GM21515 (cell line): ENCODE results near the gene COL21A1.

Source experiments
- ATAC-seq: cut with Tn5 transposase; IDR thresholded peaks from one replicate; pipeline ENCODE4 v1.9.1; 2021; ENCODE audit not compliant: unreplicated experiment

Gene COL21A1

DNA sequence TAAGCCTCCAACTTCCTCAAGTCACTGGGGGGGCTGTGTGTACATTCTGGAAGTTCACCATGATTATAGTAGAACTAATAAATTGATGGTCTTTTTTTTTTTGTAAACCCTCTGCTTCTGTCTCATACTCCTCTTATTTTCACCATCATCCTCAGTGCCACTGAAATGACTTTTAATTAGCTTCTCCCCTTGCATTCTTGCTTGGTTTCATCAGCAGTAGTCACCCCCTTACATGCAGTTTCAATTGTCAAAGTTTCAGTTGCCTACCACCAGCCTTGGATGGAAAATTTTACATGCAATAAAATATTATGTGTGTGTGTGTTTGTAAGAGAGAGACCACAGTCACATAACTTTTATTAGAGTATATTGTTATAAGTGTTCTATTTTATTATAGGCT lies 196.2 kb downstream of the COL21A1 start:
- no peak for ATAC-seq

DNA sequence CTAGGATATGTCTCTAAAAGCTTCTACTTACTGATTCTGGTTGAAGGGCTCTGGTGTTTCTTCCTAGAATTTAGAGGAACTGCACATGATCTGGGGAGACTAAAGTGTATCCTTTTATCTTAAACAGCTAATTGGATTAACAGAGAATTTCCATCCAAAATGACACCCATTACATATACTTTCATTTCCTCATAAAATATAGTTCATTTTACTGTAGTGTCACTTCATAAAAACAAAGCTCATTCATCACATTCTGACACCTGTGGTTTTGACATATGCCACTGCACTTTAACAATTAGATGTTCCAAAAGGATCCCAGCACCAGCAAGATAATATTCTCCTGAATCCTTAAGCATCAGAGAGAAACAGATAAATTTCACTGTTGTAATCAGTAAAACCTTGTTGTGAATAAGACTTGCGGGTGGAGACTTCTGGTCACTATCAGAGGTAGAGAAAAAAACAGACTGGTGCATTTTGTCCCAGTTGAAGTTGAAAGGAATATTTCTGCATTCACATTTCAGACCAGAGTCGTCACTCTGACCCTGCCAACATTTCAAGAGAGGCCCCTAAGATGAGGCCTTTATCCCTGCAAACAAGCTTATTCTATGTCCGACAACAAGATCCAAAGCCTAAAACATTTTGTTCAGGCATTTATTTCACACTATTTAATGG lies 196.7 kb downstream of the COL21A1 start:
- ATAC-seq = no peak

DNA sequence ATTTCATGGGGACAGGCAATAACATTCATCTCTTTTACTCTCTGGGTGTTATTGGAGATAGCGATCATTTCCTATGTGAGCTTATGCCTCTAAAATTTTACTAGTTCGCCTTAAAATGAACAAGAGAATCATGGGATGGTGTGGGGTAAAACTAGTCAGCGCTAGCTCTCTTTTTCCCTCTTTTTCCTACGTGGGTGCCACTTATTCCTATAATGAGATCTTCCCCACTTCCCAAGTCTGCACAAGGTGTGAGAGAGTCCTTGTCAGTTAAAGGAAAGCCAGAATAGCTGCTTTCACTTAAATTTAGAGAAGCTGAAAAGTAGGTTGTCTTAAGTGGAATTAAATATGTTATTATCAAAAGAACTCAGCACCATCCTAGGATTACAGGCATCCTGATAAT lies 198.8 kb downstream of the COL21A1 start:
- ATAC-seq = no peak

DNA sequence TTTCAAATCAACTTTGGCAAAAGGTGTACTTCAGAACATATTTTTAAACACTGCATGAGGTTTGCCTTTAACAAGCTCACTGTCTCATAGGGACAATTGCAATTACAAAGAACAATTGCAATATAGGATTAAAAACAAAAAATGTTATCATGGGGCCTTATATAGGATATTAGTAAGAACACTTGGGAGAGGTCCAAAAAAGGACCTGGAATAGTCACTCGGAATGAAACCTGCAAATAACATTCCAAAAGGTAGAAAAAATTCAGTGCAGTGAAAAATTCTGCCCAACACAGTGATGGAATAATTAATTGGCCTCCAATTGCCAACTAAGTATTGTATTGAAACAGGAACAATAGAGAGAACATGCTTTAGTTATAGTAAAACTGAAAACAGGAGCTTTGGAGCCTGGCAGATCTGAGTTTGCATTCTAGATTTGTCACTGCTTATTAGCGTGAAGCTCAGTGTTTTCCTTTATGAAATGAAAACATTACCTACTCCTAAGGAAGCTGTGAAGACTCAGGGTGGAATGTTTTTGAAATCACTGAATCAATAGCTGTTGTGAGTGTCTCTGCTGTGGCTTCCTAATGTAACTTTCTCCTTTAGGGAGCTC lies 199.3 kb downstream of the COL21A1 start:
- no peak for ATAC-seq

DNA sequence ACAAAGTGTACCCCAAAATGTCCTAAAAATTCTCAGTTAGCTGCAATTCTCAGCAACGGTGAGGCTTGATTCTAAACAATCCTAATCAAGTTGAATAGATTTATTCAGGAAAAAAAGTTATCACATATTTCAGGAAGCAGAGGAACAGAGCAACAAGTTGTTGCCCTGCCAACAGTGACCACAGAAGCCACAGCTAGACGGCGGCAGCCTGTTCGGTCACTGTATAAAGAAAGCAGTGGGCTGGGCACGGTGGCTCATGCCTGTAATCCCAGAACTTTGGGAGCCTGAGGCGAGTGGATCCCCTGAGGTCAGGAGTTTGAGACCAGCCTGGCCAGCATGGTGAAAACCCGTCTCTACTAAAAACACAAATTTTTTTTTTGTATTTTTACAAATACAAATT lies 200.8 kb downstream of the COL21A1 start:
- ATAC-seq = no peak

DNA sequence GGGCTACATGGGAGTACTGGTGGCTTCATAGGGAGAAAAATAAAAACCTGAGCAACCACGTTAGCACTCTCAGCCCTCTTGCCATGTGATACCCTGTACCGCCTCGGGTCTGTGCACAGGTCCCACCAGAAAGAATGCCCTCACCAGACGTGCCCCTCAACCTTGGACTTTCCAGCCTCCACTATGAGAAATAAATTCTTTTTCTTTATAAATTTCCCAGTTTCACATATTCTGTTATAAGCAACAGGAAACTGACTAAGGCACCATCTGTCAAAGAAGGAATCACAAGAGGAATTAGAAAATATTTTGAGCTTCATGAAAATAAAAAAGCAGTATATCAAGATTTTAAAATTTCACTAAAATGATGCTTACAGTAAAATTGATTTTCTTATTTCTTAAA lies 203.6 kb downstream of the COL21A1 start:
- no peak for ATAC-seq

DNA sequence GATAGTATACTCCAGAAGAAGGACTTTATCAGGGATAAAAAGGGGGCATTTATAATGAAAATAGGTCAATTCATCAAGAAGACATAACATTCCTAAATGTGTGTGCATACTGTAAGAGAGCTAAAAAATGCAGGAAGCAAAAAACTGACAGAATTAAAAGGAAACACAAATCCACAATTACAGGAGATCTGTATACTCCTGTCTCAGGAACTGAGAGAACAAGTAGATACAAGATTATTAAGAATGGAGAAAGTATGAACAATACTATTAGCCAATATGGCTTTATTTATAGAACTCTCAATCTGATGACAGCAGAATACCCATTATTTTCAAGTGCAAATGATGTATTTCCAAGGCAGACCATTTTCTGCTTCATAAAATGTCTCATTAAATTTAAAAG lies 204.3 kb downstream of the COL21A1 start:
- no peak for ATAC-seq

DNA sequence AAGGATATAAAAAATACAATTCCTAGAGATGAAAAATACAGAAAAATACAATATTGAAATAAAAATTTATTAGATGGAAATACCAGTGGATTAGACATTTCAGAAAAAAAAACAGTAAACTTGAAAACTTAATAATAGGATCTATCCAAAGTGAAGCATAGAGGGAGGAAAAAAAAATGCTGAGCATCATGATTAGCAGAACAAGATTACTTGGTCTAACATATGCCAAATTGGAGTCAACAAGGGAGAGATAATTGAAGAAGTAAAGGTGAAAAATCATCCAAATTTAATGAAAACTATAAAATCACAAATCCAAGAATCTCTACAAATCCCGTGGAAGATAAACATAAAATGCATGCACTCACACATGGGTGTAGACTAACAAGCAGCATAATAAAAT lies 205.8 kb downstream of the COL21A1 start:
- no peak for ATAC-seq

DNA sequence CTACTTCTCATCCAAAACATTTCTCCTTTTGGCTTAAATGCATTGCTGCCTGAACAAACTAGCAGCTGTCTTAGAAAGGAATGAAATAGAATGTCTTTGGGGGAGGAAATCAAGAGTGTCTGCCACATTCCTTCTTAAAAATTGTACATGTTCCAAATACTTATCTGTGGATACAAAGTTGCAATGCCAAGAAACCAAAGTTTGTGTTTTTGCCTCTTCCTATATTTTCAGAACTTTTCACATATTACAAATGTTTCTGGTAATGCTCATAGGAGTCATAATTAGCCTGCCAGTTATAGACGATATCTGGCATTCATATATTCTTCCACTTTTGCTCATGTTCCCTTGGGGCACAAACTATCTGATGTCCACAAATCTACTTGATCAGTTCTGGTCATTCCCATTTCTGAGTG lies 206.5 kb downstream of the COL21A1 start:
- no peak for ATAC-seq

DNA sequence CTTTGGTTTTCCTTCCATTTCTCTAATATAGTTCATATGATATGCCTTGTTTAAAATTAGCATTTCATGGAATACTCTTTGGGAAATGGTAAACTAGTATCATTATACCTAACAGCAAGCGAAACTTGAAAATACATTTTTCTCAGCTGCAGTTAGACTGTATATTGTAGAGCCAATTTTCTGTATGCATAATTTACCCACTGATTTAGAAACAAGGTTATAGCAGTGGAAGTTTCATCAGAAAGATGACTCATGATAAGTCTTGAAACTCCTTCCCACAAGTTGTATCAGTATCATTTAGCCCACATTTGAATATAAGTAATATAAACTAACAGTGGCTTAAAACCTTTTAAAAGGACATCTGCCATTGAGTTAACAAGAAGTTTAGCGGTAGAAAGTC lies 207.2 kb downstream of the COL21A1 start:
- ATAC-seq = no peak

DNA sequence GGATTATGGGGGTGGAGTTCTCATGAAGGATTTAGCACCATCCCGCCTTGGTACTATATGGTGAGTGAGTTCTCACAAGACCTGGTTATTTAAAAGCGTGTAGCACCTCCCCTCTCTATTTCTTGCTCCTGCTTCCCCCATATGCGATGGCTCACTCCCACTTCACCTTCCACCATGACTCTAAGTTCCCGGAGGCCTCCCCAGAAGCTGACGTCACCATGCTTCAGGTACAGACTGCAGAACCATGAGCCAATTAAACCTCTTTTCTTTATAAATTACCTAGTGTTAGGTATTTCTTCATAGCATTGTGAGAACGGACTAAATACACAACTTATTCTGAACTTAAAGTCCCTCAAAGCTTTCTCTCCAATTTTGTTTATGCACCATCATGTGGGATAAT lies 208.6 kb downstream of the COL21A1 start:
- ATAC-seq = no peak

DNA sequence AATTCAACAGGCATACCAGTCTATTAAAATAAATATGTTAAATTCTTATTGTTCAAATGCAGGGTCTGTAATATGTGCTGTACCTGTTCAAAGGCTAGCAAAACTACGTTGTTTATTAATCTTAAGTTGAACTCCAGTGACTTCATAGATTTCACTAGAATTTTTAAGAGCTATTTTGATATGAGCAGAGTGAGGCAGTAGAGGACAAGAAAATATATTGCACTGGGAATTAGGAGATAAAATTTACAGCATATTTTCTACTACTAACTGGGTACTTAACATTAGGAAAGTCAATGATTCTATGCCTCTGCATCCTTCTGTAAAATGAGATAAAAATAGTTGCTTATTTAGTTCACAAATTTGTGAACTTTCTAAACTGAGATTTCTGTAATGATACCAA lies 209.8 kb downstream of the COL21A1 start:
- no peak for ATAC-seq

DNA sequence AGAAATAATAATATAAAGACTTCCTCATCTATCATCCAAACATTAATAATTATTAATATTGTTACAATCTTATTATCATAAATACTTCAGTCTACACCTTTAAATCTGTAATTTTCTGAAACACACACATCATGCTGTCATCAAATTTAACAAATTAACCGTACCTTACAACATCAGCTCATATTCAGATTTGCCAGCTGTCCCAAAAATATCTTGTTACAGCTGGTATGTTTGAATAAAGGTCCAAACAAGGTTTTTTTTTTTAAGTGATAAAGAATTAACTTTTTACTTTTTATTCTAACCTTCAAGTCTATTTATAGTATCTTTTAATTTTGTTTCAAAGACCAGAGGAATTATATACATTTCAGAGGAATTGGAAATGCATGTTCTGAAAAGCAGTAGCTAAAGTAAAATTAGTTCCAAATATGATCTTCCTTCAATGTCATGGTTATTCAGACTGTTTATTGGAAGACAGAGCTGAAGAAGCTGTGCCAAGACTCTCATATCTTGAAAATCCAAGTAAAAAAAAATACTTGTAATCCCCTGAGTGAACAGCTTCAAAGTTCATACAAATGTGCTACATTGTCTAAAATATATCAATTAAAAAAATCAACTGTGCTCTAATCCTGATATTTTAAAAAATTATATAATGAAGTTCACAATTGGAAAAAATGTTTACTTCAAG lies 210.3 kb downstream of the COL21A1 start:
- ATAC-seq = no peak

DNA sequence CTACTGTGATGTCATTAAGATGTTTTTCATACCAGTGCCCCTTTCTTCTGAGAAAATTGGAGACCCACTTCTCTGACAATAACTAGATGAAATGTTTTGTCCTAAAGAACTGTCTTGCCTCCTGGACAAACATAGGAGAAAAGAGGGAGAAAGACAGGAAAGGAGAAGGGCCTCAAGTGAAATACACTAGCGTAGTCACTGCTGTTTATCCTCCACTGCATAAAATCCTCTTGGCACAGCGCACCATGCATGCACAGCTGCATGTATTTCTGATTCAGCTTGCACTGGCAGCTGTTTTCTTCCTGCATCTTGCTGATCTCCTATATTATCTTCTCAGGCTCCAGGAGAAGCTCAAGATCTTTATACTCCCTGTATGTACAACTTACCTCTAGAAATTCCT lies 214.0 kb downstream of the COL21A1 start:
- ATAC-seq = no peak

DNA sequence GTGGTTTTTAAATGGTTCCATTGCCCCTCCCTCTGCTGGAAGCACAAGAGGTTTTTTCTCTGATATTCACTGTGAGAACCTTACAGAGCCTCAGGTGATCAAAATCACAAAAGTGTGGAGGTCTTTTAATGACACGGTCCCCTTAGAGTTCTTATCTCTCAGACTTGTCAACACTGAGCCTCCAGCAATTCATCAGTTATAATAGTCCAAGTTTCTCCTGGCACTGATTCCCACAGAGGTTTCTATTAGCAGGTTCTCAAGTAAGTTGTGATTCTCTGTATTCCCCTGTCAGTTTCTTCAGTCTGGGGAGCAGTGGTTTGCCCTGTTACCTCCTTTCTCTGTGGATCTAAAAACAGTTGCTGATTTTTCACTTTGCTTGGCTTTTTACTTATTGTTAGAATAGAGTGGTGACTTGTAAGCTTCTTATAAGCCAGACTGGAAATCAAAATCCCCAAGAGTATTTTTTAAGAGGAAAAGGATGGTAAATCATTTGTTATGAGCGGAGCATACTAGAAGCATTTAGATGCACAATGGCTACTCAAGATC lies 214.6 kb downstream of the COL21A1 start:
- no peak for ATAC-seq

DNA sequence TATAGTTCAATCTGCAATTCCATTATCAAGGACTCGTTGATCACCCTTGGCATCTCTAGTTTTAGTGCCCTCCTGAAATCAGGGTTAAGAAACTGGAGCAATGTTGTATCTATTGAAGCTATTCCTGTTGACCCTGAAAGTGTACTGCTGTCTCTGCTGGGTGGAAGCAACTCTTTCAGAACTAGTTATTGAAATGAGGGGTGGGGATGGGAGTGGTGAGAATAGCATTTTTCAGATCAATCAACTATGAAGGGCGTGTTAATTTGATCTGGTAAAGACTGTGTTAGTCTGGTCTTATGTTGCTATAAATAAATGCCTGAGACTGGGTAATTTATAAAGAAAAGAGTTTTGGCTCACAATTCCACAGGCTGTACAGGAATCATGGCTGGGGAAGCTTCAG lies 219.5 kb downstream of the COL21A1 start:
- no peak for ATAC-seq

DNA sequence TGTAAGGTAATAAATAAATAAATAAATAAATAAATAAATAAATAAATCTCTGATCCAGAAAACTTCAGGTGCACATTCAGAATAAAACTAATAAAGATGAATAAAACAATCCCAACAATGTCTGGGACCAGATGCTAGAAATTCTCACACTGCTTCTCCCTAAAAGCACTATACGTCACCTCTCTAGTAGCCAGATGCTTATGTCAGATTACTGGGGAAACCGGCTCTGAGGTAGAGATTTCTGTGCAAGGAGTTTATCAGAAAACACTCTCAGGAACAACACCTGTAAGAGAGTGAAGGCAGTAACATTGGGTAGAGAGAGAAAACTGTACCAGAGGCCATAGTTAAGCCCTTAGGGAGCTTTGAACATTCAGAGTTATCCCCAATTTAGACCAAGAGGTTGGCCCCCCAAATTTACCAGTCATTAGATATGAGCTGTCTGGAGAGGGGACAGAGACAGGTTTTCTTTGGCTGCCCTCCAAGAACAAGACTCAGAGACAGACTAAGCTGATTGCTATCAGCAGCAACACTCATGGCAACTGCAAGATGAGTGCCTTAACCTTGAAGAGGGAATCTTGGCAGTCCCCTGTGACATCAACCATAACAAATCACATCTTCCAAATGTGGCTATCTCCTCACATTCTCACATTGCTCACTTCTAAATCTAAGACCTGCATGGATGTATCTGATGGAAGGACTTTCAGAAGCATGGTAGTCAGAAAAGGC lies 220.8 kb downstream of the COL21A1 start:
- ATAC-seq = no peak

DNA sequence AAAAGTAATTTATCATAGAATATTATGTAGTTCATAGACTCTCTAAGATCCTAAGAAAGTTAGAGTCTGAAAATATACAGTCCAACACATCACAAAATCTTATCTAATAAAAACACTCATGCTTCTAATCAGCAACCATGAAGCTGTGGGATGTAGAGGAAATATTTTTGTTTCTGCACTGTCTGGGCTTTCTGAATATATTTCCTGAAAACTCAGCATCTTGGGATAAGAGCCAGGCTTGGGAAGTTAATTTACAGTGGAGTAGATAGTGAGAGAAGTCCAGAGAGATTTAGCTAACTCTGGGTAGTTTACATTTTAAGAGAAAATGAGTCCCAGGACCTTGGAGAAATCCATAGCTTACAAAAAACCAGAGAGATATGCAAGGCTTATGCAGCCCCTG lies 221.6 kb downstream of the COL21A1 start:
- no peak for ATAC-seq

DNA sequence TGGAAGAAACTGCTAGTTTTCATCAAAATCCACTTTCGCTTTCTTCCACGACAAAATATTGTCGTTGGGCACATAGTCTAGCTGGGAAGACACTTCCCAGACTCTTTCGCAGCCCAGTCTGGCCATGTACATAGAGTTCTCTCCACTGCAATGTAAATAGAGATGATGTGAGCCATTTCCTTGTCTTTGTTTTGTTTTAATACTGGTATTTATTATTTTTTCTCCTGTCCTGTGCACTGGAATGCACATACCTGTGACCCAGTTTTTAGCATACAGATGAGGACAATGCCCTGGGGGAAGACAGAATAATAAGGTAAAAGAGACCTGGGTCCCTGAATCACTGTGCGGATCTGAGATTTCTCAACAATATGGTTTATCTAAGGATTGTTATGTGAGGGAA lies 222.4 kb downstream of the COL21A1 start:
- ATAC-seq = no peak

DNA sequence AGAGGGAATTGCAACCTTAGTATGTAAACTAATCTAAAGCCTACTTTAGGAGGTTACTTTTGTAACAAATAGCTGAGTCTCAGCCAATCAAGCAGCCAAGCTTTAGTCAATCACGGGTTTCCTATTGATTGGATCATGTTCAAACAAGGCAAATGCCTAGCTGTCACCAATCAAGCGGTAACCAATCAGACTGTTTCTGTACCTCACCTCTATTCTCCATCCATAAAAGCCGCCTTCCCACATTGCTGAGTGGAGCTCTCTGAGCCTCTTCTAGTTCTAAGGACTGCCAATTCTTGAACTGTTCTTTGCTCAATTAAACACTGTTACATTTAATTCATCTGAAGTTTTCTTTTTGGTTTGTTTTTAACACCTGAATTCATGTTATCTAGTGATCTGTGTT lies 223.6 kb downstream of the COL21A1 start:
- ATAC-seq = no peak

DNA sequence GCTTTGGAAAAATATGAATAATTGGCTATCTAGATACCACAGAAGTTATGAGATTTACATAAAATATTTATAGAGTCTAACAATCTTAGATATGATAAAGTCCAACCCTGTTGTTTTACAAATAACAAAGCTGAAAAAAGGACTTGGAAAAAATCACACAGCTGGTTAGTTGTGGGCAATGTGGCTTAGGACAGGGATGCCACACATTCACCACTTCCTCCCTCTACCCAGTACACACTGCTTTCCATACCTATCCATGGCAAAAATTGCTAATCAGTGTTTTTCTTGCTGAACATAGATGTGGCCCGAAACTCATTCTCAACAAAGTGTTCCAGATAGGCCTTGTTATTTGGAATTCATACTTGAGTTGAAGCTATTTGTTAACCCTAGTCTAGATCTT lies 224.7 kb downstream of the COL21A1 start:
- no peak for ATAC-seq

DNA sequence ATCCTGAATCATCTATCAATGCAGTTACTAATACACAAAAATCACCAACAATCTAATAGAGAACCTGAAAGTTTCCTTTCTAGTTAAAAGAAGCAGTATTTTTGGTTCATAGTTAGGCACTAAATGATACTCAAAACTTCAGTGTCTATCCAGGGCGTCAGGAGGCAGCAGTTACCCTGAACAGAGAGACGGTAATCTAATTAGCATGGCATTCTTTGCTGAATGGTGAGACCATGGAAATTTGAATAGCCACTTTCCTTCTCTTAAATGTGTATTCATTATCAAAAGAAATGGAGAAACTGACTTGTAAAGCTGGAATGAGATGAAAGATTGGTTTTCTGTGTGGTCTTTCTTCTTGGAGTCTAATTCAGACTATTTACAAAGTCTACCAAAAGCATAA lies 225.4 kb downstream of the COL21A1 start:
- ATAC-seq = no peak
